HG03571 (cell line): Measurements from ENCODE around the gene ZNF273.
"Not testable (repeated sequence)": the region's sequence is repeated elsewhere in the genome, so short reads cannot be mapped to it uniquely, and the experiment has no call there.

Experiments
- ATAC-seq: cut with Tn5 transposase; IDR thresholded peaks from one replicate; pipeline ENCODE4 v1.9.1; 2021; ENCODE audit not compliant: unreplicated experiment

ZNF273 gene

DNA sequence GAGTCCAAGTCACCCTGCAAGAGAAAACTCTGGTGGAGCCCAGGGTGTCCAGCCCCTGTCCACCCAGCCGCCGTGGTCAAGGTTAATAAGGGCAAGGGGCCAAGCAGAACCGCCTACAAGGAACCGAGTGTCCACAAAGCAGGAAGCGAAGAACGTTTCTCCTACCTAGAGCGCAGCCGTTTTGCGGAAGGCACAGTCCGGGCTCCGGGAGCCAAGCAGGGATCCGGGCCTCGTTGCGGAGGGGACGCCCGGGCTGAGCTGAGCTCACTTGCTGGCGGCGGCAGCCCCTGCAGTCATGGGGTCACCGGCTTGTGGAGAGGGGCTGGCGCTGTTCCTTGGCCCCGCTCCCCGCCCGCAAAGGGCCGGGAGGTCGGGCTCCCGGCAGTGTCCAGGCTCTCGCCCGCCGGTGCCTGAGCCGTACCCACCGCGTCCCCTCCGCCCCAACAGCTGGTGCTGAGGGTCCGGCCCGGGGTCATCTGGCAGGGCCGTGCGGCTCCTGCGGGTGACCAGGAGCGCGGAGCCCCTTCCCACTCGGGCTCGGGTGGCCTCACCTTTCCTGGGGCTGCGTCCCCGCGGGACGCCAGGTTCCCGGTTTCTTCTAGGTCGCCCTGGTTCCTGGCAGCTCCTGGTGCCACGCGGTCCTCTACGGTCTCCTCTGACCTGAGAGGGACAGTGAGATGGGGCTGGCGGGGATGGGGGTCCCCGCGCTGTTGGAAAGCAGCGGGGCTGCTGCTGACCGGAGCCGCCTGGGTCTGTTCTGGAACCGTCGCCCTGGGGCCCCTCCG lies 14.0 kb upstream of the ZNF273 start:
- no peak for ATAC-seq

GRCh38 chr7:64889686-64890162 lies 13.3 kb upstream of the ZNF273 start:
- ATAC-seq, result no peak

DNA sequence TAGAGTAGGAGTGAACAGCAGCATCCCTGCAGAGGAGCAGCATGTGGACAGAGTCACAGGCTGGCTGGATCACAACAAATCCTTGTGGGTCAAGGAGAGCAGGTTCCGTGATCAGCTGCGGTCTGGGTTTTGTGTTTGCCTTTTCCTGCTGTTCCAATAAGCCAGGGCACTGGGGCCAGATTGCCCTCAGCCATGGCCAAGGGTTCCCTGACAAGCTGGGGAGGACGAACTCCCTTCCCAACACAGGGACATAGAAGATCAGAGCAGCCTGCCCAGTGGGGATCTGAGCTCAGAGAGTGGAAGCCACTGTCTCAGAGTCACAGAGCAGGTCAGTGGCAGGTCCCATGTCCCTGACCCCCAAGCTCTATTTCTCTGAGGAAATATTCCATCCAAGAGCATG lies 12.8 kb upstream of the ZNF273 start:
- not testable (repeated sequence) for ATAC-seq

- ATAC-seq, result no peak
Observed at GRCh38 chr7:64890761-64891362, 12.2 kb upstream of the ZNF273 start.

DNA sequence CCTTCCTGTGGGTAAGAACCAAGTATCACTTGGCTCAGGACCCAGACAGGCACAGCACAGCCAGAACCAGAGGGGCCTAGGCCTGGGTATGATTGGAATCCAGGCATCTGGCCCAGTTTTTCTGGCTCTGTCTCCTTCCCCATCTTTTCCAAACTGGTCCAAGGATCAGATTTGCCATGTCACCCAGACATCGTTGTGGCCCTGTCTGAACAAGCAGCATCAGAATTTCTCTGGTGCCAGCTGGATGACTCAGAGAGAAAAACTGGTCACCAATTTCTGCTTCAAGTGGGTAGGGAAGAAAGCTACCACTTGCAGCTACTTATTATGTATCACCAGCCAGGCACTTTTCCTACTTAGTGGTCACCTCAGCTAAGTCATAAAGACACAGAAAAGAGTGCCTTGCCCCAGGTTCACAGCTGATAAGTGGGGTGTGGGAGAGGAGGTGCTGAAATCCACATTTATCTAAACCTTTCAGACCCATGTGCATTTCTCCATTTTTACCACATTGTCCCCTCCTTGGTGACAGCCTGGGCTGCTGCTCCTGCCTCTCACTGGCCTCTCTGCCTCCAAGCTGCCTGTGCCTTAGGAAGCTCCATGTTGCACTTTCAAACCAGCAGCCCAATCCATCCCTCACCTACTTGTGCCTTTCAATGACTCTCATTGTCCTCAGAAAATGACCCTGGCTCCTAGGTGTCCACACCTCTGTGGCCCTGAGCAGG lies 11.6 kb upstream of the ZNF273 start:
- not testable (repeated sequence) for ATAC-seq

DNA sequence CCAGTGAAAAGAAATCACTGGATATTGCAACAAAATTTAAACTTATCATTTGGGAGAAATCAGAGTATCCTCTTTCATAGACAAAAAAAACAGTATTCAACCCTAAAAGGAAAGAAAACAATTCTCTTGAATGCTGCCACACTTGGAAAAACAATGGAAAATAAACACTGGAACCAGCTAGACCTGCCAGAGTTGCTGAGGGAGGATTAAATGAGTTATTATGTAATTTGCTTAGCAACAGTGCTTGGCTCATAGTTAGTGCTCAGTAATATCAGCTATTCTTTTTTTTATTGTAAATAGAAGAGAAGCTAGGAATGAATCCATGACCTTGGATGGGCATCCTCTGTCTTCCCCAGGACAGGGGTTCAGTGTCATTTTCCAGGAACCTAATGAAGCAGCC lies 11.0 kb upstream of the ZNF273 start:
- ATAC-seq, result no peak

DNA sequence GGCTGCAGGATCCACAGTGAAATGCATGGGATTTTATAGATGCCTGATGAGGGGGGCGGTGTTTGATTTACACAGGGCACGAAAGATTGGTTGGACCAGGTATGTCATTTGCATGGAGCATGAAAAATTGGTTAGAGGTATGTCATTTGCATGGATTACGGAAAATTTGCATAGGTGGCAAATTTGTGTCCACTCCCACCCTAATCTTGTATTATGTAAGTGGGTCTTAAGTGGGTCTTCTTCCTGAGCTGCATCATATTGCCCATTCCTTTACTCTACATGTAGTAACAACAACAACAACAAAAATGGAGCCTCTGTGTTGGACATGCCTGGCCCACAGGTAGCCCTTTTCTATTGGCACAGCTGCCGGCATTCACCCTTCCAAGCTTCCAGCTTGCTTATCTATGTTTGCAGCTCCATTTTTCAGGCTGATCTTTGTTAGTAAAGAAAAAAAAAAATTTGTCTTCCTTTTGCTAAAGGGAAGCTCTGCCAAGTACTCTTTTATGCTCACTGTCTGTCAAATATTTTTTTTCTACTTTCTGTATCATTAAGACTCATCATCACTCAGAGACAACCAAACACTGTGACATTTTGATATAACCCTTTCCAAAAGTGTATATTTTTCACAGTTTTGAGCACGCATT lies 10.3 kb upstream of the ZNF273 start:
- no peak for ATAC-seq

- no peak for ATAC-seq
Observed at GRCh38 chr7:64893401-64893800, 9.7 kb upstream of the ZNF273 start.

GRCh38 chr7:64902461-64902805 lies 640 bp upstream of the ZNF273 start:
- ATAC-seq, result not testable (repeated sequence)

- no peak for ATAC-seq
Observed at GRCh38 chr7:64904008-64904407, 935 bp downstream of the ZNF273 start.

- no peak for ATAC-seq
Observed at GRCh38 chr7:64905133-64905532, 2.1 kb downstream of the ZNF273 start.

GRCh38 chr7:64905547-64905946 lies 2.5 kb downstream of the ZNF273 start:
- ATAC-seq, result no peak

GRCh38 chr7:64907641-64908326 lies 4.7 kb downstream of the ZNF273 start:
- no peak for ATAC-seq

GRCh38 chr7:64908358-64908757 lies 5.3 kb downstream of the ZNF273 start:
- no peak for ATAC-seq

DNA sequence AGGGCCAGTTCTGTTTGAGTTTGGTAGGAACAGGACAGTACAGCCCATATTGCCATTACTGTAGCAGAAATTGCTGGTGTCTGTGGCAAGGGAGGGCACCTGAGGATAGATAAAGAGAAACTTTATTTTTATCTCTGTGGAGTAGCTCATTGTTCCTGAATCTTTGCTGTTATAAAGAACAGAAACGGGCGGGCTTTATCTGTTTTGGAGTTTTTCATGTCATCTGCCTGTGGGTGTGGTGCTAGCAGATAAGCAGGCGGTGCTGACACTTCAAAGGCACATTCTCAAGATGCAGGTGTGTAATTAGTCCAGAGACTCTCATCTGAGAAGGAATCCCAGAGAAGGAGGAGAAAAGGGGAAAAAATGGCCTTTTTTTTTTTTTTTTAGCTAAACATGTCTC lies 11.5 kb downstream of the ZNF273 start:
- ATAC-seq, result no peak

DNA sequence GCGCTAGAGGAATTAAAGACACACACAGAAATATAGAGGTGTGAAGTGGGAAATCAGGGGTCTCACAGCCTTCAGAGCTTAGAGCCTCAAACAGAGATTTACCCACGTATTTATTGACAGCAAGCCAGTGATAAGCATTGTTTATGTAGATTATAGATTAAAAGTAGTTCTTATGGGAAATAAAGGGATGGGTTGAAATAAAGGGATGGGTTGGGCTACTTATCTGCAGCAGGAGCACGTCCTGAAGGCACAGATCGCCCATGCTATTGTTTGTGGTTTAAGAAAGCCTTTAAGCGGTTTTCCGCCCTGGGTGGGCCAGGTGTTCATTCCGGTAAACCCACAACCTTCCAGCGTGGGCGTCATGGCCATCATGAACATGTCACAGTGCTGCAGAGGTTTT lies 12.2 kb downstream of the ZNF273 start:
- not testable (repeated sequence) for ATAC-seq

GRCh38 chr7:64928252-64929187 lies 25.4 kb downstream of the ZNF273 start:
- ATAC-seq, result not testable (repeated sequence)

GRCh38 chr7:64934478-64934877 lies 31.4 kb downstream of the ZNF273 start:
- no peak for ATAC-seq

- ATAC-seq, result no peak
Observed at GRCh38 chr7:64938540-64938939, 35.5 kb downstream of the ZNF273 start.

DNA sequence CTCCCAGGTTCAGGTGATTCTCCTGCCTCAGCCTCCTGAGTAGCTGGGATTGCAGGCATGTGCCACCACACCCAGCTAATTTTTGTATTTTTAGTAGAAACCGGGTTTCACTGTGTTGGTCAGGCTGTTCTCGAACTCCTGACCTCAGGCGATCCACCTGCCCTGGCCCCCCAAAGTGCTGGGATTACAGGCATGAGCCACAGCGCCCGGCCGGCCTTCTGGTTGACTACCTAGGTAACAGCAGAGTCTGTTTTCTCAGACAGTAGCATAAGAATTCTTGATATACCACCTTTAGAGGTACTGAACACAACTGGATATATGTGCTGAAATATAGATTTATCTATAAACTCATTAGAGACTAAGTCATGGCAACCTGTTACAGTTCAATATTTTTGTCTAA lies 36.9 kb downstream of the ZNF273 start:
- ATAC-seq, result not testable (repeated sequence)
